Gastrocnemius medialis (tissue), 4 donors: ENCODE data around the gene IGF1R.

Source experiments
- CTCF ChIP-seq, 5 experiments: fragments of 450-650 bp in 3 of 5; fragments of 200-600 bp in 2 of 5; sonication (generic) in 2 of 5; IDR thresholded peaks in 4 of 5; conservative IDR thresholded peaks in 1 of 5; 1 replicate in 4 of 5; 2 replicates in 1 of 5; pipeline ENCODE4 v1.5.1; 2016 to 2019; ENCODE audit warnings: antibody characterized with exemption in 5 of 5, mild to moderate bottlenecking in 3 of 5, moderate library complexity in 3 of 5
- POLR2A ChIP-seq, 2 donors: fragments of 450-650 bp; IDR thresholded peaks; one replicate each; pipeline ENCODE4 v1.6.1; 2017; ENCODE audit warnings: antibody characterized with exemption in 2 of 2, mild to moderate bottlenecking in 2 of 2, moderate library complexity in 2 of 2

- TF ChIP-seq CTCF (IDR thresholded peaks at IDR 0.05 in 4 of 5, conservative IDR thresholded peaks at IDR 0.05 in 1 of 5) (no peak), POLR2A (IDR thresholded peaks at IDR 0.05) (no peak)
Measured at GRCh38 chr15:98733098-98733497, 84.8 kb downstream of the IGF1R start.
